HG03565 (cell line): ENCODE data around the gene SDK2.

Experiments
- ATAC-seq: cut with Tn5 transposase; IDR thresholded peaks from one replicate; pipeline ENCODE4 v1.9.1; 2021; ENCODE audit warnings: mild to moderate bottlenecking, moderate library complexity; ENCODE audit not compliant: unreplicated experiment

The SDK2 gene, protein sequence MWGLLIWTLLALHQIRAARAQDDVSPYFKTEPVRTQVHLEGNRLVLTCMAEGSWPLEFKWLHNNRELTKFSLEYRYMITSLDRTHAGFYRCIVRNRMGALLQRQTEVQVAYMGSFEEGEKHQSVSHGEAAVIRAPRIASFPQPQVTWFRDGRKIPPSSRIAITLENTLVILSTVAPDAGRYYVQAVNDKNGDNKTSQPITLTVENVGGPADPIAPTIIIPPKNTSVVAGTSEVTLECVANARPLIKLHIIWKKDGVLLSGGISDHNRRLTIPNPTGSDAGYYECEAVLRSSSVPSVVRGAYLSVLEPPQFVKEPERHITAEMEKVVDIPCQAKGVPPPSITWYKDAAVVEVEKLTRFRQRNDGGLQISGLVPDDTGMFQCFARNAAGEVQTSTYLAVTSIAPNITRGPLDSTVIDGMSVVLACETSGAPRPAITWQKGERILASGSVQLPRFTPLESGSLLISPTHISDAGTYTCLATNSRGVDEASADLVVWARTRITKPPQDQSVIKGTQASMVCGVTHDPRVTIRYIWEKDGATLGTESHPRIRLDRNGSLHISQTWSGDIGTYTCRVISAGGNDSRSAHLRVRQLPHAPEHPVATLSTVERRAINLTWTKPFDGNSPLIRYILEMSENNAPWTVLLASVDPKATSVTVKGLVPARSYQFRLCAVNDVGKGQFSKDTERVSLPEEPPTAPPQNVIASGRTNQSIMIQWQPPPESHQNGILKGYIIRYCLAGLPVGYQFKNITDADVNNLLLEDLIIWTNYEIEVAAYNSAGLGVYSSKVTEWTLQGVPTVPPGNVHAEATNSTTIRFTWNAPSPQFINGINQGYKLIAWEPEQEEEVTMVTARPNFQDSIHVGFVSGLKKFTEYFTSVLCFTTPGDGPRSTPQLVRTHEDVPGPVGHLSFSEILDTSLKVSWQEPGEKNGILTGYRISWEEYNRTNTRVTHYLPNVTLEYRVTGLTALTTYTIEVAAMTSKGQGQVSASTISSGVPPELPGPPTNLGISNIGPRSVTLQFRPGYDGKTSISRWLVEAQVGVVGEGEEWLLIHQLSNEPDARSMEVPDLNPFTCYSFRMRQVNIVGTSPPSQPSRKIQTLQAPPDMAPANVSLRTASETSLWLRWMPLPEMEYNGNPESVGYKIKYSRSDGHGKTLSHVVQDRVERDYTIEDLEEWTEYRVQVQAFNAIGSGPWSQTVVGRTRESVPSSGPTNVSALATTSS (N-terminal part only)

DNA sequence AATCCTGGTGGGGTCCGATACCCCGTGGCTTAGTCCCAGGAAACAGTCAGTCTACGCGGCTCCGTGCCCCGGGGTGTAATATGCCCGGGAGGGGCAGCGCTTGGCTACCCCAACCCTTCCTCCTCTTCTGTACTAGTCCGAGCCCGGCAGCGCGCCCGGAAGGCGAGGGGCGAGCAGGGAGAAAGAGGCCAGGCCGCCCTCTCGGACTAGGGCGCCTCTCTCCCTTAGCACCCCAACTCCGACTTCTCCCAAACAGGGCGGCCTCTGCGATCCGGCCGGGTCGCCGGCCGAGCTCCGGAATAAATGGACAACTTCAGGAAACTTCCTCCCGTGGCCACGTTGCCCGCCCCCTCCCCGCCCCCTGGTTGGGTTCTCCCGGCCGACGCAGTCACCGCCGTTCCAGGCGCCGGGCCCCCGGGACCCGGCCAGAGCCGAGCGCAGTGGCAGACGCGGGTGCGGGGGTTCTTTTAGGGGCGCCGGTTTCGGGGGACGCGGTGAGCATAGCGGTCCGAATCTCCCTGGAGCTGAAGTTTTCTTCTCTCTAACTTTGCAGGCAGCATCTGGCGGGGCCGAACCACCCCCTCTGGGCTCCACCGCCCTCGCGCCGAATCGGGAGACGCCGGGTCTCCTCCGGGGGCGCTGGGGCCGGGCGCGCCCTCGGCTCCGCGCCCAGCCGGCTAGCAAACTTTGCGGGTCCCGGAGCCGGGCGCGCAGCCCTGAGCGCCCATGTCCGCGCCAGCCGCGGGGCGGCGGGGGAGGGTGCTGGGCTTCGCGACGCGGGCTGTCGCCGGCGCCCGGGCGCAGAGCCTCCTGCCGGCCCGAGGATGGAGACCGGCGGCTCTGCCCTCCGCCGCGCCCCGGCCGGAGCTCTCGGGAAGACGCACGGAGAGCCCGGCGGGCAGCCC lies at the start of gene SDK2:
Gene SDK2 (minus strand): TSS at position 301 of the 905 bp plus-strand sequence. CDS start 357 bp downstream, outside the sequence.
- ATAC-seq = no peak

DNA sequence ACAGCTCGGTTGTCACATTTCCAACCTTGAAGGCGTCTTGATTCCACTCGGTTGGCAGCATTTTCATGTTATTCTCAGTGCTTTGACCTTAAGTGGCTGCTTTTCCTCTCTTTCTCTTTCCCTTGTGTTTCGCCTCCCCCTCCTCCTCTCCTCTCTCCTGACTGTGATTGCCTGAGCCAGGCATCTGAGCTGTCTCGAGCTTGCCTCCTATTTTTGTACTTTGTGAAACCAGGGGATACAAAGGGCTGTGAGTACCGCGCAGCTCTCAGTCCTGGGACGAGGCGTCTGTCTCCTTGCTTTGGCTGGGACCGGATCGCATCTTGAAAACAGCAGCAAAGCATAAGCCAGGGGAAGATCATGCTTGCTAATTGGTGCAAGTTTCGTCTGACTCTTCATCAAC lies 48.8 kb upstream of the SDK2 start:
- ATAC-seq = no peak

DNA sequence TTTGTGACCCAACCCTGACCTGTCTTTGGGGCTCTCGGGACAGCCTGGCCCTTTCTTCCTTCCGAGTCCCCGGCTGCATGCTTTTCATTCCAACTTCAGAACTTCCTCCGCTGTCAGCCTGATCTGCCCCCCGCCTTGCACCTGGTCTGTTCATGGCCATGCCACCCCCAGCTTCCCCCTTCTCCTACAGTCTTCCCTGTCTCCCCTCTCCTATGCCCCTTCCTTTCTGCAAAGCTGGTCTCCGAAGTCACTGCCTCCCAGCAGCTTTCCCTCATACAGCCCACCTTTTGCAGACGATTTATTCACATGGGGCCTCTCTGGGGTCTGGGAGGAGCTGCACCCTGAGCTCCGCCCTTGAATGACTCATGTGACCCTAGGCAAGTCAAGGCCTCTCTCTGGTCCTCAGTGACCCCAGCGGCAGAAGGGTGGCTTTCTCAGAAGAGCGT lies 47.1 kb upstream of the SDK2 start:
- ATAC-seq = no peak

DNA sequence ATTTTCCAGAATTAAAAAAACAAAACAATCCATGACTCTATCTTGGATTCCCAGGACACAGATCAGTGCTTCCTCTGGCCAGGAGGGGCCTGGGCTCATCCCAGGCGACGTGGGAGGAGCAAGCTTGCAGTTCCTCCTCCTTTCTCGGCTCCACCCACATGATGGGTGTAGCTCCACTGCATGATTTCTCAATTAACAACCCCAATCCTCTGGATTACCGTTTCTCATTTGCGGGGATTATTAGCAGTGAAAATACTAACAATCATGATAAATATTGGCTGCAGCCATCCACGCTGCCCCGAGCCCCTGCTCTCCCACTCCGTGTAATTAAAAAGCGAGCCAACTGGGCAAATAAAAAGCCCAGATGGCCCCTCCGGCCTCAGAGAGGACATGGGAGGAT lies 46.4 kb upstream of the SDK2 start:
- ATAC-seq = no peak

DNA sequence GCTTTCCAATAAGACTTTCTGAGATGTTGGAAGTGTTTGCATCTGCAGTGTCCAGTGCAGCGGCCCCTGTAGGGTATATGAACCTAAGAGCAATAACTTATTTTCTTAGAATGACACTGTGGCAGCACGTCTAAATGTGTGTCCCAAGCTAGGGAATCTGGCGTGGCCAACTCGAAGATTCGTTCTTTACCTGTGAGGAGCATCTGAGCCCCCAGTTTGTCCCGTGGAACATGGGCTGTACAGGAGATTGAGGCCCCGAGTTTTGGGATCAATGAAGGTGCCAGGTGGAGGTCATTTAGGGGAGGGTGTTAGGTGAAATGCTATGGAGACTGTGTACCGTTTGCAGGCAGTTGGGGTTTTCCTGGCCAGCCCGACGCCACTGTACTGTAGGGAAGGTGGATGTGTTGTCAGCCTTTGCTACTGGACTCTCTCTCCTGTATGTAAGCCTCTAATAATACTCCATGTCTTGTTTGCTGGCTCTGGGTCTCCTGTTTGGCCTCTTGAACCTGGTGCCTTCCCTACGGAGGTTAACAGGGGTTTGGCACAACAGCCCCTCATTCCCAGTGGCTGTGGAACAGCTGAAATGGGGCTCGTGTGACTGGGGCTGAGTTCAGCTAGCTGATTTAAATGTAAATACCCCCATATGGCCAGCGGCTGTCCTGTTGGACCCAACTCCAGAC lies 45.5 kb upstream of the SDK2 start:
- ATAC-seq = no peak

DNA sequence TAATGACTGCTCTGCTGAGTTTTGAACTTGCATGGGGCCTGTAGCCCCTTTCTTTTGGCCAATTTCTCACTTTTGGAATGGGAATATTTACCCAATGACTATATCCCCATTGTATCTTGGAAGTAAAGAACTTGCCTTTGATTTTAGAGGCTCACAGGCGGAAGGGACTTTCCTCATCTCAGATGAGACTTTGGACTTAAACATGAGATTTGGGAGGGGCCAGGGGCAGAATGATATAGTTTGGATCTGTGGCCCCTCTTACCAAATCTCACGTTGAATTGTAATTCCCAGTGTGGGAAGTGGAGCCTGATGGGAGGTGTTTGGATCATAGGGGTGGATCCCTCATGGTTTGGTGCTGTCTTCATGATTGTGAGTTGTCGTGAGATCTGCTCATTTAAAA lies 42.7 kb upstream of the SDK2 start:
- no peak for ATAC-seq

DNA sequence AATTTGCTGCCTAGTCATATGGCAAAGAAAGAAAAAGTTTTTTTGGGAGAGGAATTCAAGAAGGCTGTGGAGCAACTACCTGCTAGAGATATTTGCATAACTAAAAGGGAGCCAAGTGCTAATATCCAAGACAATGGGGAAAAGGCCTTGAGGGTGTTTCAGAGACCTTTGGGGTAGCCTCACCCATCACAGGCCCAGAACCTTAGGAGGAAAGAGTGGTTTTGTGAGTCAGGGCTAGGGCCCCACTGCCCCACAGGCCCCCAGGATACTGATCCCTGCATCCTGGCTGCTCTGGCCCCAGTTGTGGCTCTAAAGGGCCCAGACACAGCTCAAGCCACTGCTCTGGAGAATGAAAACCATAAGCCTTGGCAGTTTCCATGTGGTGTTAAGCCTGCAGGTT lies 41.9 kb upstream of the SDK2 start:
- ATAC-seq = no peak

DNA sequence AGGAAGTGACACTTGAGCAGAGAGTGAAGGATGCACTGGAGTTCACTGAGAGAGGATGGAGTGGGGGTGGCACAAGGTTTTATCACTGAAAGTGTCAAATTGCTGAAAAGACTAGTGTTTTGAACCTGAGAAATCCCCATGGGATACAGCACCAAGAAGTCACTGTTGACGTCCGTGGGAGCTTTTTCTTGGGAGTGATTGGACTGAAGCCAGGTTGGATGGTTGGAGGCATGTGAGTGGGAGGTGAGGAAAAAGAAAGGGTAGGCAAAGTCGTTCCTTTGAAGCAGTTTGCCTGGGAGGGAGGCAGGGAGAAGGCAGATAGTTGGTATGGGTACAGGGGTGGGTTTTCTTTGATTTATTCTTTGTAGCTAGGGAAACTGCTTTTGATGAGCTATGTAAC lies 39.9 kb upstream of the SDK2 start:
- no peak for ATAC-seq

DNA sequence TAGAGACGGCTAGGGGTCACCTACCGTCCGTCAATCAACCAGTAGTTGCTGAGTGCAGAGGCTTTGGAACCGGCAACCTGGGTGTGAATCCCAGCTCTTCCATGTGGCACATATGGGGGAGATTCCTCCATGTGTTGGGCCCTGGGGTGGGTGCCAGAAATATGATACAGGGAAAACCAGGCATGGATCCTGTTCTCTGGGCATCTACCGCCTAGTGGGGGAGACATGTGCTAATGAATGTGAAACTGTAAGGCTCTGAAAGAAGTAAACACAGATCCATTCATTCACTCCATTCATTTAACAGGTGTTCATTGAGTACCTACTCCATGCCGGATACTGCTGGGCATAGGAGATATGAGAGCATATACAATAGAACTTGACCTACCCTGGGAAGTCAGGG lies 39.5 kb upstream of the SDK2 start:
- no peak for ATAC-seq

DNA sequence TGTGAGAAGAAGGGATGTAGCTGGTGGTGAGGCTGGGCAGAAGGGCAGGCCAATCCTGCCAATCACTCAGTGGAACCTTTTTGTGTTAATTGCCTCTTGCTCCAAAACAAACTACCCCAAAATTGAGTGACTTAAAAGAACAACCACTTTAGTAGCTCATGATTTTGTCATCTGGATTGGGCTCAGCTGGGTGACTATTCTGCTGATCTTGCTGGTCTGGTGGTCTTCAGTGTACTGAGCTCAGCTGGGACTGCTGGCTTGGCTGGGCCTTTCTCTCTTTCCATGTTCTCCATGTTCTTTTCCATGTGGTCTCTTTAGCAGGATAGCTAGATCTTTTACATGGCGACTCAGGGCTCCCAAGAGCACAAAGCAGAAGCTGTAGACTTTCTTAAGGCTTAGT lies 37.7 kb upstream of the SDK2 start:
- ATAC-seq = no peak

DNA sequence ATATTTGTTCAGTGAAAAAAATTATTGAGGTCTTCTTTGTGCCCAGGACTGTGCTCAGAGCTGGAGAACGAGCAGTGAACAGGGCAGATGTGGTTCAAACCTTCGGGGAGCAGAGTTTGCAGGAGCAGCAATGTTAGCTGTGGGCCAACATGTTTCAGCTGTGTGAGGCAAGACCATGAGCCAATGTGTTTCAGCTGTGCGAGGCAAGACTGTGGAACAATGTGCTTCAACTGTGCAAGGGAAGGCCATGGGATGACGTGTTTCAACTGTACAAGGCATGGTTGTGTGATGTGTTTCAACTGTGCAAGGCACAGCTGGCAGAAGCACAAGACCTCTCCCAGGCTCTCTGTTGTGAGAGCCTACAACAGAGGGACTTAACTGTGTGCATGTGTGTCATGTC lies 35.2 kb upstream of the SDK2 start:
- ATAC-seq = no peak

DNA sequence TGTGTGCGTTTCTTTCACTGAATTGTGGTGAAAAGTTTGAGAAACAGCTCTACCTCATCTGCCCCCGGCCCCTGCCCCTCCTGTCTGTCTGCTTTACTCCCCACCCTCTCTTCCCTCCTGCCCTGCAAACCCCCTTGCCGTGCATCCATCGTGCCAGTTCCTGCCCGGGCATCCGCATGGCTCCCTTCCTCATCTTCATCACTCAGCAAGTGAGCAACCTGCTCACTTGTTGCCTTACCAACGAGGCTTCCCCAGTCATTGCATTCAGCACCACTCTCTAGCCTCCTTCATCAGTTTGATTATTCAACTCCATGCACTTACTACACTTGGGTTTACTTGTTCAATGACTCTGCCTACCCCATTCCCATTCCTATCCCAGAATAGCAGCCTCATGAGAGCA lies 34.8 kb upstream of the SDK2 start:
- ATAC-seq = no peak

DNA sequence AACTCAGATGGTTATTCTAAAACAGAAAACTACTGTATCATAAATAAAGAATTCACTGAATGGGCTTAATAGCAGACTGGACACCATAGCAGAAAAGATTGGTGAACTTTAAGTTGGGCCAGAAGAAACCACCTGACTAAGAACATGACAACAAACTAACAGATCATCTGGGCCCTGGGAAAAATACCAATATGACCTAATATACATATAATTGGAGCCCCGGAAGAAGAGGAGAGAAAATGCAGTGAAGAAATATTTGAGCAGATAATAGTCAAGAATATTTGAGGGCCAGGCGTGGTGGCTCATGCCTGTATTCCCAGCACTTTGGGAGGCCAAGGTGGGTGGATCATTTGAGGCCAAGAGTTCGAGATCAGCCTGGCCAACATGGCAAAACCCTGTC lies 25.5 kb upstream of the SDK2 start:
- no peak for ATAC-seq

DNA sequence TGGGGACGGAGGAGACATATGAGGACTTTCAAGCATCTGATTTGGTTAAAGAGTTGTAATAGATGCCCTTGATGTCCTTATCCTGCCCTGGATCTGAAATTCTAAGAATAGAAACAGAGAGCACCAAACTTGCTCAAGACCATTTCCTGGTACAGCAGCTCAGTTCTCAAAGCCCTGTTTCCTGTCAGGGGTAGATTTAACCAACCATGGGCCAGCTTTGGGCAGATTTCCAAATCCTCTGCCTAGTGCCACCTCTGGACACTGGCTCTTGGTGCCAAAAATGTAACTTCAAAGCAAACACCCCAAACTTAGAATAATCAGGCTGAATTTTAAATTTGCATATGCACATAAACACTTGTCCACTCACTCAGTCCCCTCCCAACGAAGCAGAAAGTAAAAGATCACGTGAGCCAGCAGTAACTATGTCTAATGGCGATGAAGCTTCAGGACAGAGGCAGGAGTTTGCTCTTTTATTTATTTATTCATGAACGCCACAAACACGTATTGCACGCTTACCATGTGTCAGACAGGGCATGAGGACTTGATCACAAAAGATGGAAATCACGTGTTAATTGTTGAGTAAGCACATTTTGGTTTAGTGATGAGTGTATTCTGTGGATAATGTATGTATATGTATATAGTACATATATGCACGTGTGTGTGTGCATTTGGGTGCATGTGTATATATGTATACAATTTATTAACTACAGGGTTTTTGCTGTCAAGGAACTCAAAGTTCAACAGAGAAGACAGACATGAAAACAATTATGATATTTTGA lies 23.1 kb upstream of the SDK2 start:
- ATAC-seq = no peak

DNA sequence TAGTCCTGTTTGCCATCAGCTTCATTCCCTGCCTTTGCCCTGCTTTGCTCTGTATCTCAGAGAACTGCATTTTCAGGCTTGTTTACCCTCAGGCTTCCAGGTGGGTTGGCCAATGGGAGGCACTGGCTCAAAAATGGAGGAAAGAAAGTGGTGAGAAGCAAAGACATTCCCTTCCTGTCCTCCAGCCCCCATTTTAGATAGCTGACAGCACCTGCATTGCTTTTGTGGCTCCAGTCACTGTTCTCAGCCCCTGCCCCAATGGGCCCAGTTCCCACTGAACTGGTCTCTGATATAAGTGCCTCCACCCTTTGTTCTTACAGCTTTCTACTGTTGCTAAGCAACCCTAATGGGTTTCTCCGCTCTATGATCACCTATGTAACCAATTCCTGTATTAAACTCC lies 19.4 kb upstream of the SDK2 start:
- no peak for ATAC-seq

DNA sequence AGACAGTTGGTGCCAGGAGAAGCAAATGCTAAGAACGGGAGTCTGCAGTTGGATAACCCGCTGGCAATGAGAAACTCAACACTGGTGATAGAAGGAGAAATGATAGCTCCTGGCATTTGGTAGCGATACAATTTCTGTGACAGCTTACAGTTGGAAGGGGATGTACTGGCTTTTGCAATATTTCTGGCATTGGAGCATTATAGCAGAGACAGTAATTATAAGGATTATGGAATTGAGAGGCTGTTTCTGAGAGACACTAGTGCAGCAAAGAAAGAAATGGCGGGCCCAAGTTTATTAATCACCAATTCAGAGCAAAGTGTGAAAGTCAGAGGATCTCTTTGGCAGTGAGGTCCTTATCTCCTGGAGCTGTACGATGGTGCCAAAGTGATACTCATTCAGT lies 16.1 kb upstream of the SDK2 start:
- no peak for ATAC-seq

DNA sequence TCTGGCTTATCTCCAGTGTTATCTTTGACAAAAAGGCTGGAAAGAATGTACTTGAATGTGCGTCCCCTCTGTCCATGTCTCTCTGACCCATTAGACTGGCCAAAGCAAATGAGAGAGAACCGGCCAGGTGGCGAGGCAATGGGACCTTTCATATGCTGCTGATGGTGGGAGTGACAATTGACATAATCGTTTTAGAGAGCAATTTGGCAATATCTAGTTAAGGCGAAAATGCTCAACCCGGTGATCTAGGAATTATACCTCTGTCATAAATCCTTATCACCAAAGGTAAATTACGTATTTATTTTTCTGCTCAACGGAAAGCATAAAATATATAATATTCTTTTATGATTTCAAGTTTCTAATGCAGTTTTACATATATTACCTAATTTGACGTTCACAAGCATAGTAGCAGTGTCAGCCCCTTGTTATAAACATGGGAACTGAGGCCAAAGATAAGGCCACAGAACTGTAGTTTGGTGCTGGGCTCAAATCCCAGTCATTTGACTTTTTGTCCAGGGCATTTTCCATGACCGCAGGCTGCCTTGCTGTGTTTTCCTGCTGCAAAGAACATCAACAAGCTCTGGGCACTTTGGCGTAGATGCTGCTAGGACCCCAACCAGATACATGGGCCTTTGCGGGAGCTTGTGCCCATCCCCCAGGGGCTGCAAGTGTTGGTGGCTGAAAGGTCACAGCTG lies 14.7 kb upstream of the SDK2 start:
- ATAC-seq = no peak

DNA sequence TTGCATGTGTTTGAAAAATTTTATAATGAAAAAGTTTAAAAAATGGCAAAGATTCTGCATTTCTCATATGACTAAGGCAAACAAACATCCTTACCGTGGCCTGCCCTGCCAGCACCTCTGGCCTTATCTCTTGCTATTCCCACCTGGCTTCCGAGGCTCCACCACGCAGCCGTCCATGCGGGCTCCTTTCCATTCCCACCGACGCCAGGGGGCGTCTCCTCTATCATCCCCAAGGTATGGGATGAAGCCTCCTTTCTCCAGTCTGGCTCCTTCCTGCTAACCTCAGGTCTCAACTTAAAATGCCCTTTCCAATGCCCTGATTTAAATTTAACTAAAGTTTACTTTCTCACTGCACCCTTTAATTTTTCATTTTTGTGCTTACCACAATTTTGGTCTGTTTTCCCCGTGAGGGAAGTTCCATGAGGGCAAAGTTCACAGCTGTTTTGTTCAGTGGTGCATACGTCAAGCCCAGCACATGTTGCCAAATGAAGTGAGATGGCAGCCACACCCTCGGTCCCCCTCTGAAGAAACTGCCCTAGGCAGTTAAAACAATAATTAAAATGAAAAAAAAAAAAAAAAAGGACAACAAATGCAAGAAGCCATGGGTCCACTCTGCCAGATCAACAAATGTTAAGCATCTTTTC lies 13.3 kb upstream of the SDK2 start:
- ATAC-seq = no peak
